GM19239 (cell line): Measurements from ENCODE around the gene LIN28A.

ENCODE experiments used
- DNase-seq: peaks from one replicate; pipeline ENCODE4 v3.0.0; 2011; ENCODE audit warnings: low spot score; ENCODE audit not compliant: insufficient read length
- FAIRE-seq: peaks from 2 replicates; lab custom pipeline; 2011; peaks lifted over from hg19 to GRCh38; lab: Jason Lieb, UNC

LIN28A gene

GRCh38 chr1:26429721-26430120 lies 19.1 kb downstream of the LIN28A start:
- no peak for FAIRE-seq
- no peak for DNase-seq

- FAIRE-seq (peak; percentile 94), DNase-seq (peak; percentile 89)
Measured at GRCh38 chr1:26431979-26432695, 21.5 kb downstream of the LIN28A start, which contains the start of gene DHDDS. Gene DHDDS, plus strand, starts transcription at chr1:26432321. Its CDS starts 625 bp downstream, at chr1:26432946.

GRCh38 chr1:26432793-26433192 lies 22.2 kb downstream of the LIN28A start:
- FAIRE-seq: no peak
- DNase-seq: no peak

GRCh38 chr1:26434161-26434752 lies 23.6 kb downstream of the LIN28A start:
- FAIRE-seq (no peak), DNase-seq (no peak)

- DNase-seq (no peak), FAIRE-seq (no peak)
Measured at GRCh38 chr1:26438041-26438440, 27.4 kb downstream of the LIN28A start.

GRCh38 chr1:26440259-26440658 lies 29.6 kb downstream of the LIN28A start:
- no peak for DNase-seq
- no peak for FAIRE-seq

GRCh38 chr1:26449868-26450267 lies 39.3 kb downstream of the LIN28A start:
- DNase-seq (no peak), FAIRE-seq (no peak)

- FAIRE-seq (no peak), DNase-seq (no peak)
Measured at GRCh38 chr1:26450908-26451307, 40.3 kb downstream of the LIN28A start.

GRCh38 chr1:26452459-26453183 lies 42.0 kb downstream of the LIN28A start:
- FAIRE-seq (no peak), DNase-seq (no peak)

GRCh38 chr1:26459148-26459547 lies 48.5 kb downstream of the LIN28A start:
- FAIRE-seq: no peak
- DNase-seq: no peak

GRCh38 chr1:26459573-26460031 lies 49.0 kb downstream of the LIN28A start:
- FAIRE-seq (no peak), DNase-seq (no peak)

- DNase-seq: no peak
Measured at GRCh38 chr1:26468911-26469310, 58.3 kb downstream of the LIN28A start.

GRCh38 chr1:26469558-26469957 lies 58.9 kb downstream of the LIN28A start:
- FAIRE-seq: no peak
- no peak for DNase-seq

More at GRCh38 chr1:26468911-26469310, 58.3 kb downstream of the LIN28A start:
- FAIRE-seq: no peak

- no peak for FAIRE-seq
- DNase-seq: no peak
Measured at GRCh38 chr1:26470878-26471497, 60.4 kb downstream of the LIN28A start.

GRCh38 chr1:26471498-26472319 lies 61.1 kb downstream of the LIN28A start:
- no peak for FAIRE-seq
- DNase-seq: no peak

GRCh38 chr1:26472320-26472900 lies 61.8 kb downstream of the LIN28A start, which contains the start of gene HMGN2:
Gene HMGN2, plus strand, starts transcription at chr1:26472440. Its CDS starts 173 bp downstream, at chr1:26472613.
- DNase-seq (peak; percentile 71), FAIRE-seq (peak; percentile 76)

GRCh38 chr1:26472901-26473845 lies 62.6 kb downstream of the LIN28A start:
- FAIRE-seq: peak; percentile 84

GRCh38 chr1:26474818-26475217 lies 64.2 kb downstream of the LIN28A start:
- DNase-seq: no peak
- FAIRE-seq: no peak

More at GRCh38 chr1:26472901-26473845, 62.6 kb downstream of the LIN28A start:
- DNase-seq: peak; percentile 75
